ENCODE measurements around the gene CFAP46.

The CFAP46 gene

GRCh38 chr10:132972986-132973902 lies 30.9 kb upstream of the CFAP46 start:
- H3F3A ChIP-seq (ENCODE audit: insufficient read depth), result no peaks in the 10 kb centered on the region
- H3K9me2 ChIP-seq (replicated peaks; ENCODE audit: insufficient read depth, low read length), result no peaks in the 10 kb centered on the region
- no peaks in the 10 kb centered on the region for H4K20me1 ChIP-seq (ENCODE audit: low read depth, low read length)
- H3K9ac ChIP-seq (ENCODE audit: low read length), result no peak overlapping the region
- H3K79me2 ChIP-seq (ENCODE audit: insufficient read depth, low read length), result no peaks in the 10 kb centered on the region
- H2AFZ ChIP-seq (ENCODE audit: low read depth, low read length, severe bottlenecking), result no peak overlapping the region
- TF ChIP-seq EZH2phosphoT487 (conservative IDR thresholded peaks at IDR 0.05; ENCODE audit: low read length), result no peak
- TF ChIP-seq CTCF (IDR thresholded peaks at IDR 0.05; ENCODE audit: insufficient read depth, low read length, poor library complexity, severe bottlenecking), result no peak
- H3K27ac ChIP-seq (ENCODE audit: low read depth, low read length), result no peak overlapping the region
- H3K36me3 ChIP-seq (ENCODE audit: low read length), result no peaks in the 10 kb centered on the region
- H3K27me3 ChIP-seq (ENCODE audit: low read length), result no peaks in the 10 kb centered on the region
- no peaks in the 10 kb centered on the region for H3K9me3 ChIP-seq (ENCODE audit: insufficient read depth, low read length)
- H3K4me3 ChIP-seq (ENCODE audit: insufficient read depth, low read length, poor library complexity, severe bottlenecking), result no peak overlapping the region
- no peak overlapping the region for H3K4me2 ChIP-seq (ENCODE audit: low read depth, low read length, poor library complexity, severe bottlenecking)

- H3K9me3 ChIP-seq (ENCODE audit: insufficient read depth, low read length), result no peaks in the 10 kb centered on the region
- H3K27me3 ChIP-seq (ENCODE audit: low read length), result no peaks in the 10 kb centered on the region
- H4K20me1 ChIP-seq (ENCODE audit: low read depth, low read length), result no peaks in the 10 kb centered on the region
- no peaks in the 10 kb centered on the region for H3K79me2 ChIP-seq (ENCODE audit: insufficient read depth, low read length)
- no peak overlapping the region for H2AFZ ChIP-seq (ENCODE audit: low read depth, low read length, severe bottlenecking)
- H3F3A ChIP-seq (ENCODE audit: insufficient read depth), result no peaks in the 10 kb centered on the region
- no peak overlapping the region for H3K4me3 ChIP-seq (ENCODE audit: insufficient read depth, low read length, poor library complexity, severe bottlenecking)
- no peaks in the 10 kb centered on the region for H3K36me3 ChIP-seq (ENCODE audit: low read length)
- no peak overlapping the region for H3K9ac ChIP-seq (ENCODE audit: low read length)
- no peak overlapping the region for H3K4me2 ChIP-seq (ENCODE audit: low read depth, low read length, poor library complexity, severe bottlenecking)
- TF ChIP-seq CTCF (IDR thresholded peaks at IDR 0.05; ENCODE audit: insufficient read depth, low read length, poor library complexity, severe bottlenecking) (no peak), EZH2phosphoT487 (conservative IDR thresholded peaks at IDR 0.05; ENCODE audit: low read length) (no peak)
- H3K27ac ChIP-seq (ENCODE audit: low read depth, low read length), result no peak overlapping the region
- H3K9me2 ChIP-seq (replicated peaks; ENCODE audit: insufficient read depth, low read length), result no peaks in the 10 kb centered on the region
Observed at GRCh38 chr10:132972149-132972985, 30.0 kb upstream of the CFAP46 start.

GRCh38 chr10:132971448-132972148 lies 29.2 kb upstream of the CFAP46 start:
- H3K9me2 ChIP-seq (replicated peaks; ENCODE audit: insufficient read depth, low read length), result no peaks in the 10 kb centered on the region
- H3F3A ChIP-seq (ENCODE audit: insufficient read depth), result no peaks in the 10 kb centered on the region
- H3K9ac ChIP-seq (ENCODE audit: low read length), result no peak overlapping the region
- H3K27ac ChIP-seq (ENCODE audit: low read depth, low read length), result no peak overlapping the region
- no peak overlapping the region for H3K4me2 ChIP-seq (ENCODE audit: low read depth, low read length, poor library complexity, severe bottlenecking)
- TF ChIP-seq EZH2phosphoT487 (conservative IDR thresholded peaks at IDR 0.05; ENCODE audit: low read length), result no peak
- no peak for TF ChIP-seq CTCF (IDR thresholded peaks at IDR 0.05; ENCODE audit: insufficient read depth, low read length, poor library complexity, severe bottlenecking)
- H3K9me3 ChIP-seq (ENCODE audit: insufficient read depth, low read length), result no peaks in the 10 kb centered on the region
- no peaks in the 10 kb centered on the region for H4K20me1 ChIP-seq (ENCODE audit: low read depth, low read length)
- no peaks in the 10 kb centered on the region for H3K36me3 ChIP-seq (ENCODE audit: low read length)
- H3K27me3 ChIP-seq (ENCODE audit: low read length), result no peaks in the 10 kb centered on the region
- no peaks in the 10 kb centered on the region for H3K79me2 ChIP-seq (ENCODE audit: insufficient read depth, low read length)
- no peak overlapping the region for H3K4me3 ChIP-seq (ENCODE audit: insufficient read depth, low read length, poor library complexity, severe bottlenecking)
- no peak overlapping the region for H2AFZ ChIP-seq (ENCODE audit: low read depth, low read length, severe bottlenecking)

All from SU-DHL-6 (cell line).